ENCODE measurements around the gene SLC38A10. TPM values are rescaled to one million over a fixed set of nuclear protein-coding genes. Genes with fewer than 3 reads are reported as not detected.
"Not testable (repeated sequence)": the region's sequence is repeated elsewhere in the genome, so short reads cannot be mapped to it uniquely, and the experiment has no call there.

The SLC38A10 gene
- polyA plus RNA-seq, 12 donors = 32.7 to 57.4 (median 40.4) TPM; not detected in 1

DNA sequence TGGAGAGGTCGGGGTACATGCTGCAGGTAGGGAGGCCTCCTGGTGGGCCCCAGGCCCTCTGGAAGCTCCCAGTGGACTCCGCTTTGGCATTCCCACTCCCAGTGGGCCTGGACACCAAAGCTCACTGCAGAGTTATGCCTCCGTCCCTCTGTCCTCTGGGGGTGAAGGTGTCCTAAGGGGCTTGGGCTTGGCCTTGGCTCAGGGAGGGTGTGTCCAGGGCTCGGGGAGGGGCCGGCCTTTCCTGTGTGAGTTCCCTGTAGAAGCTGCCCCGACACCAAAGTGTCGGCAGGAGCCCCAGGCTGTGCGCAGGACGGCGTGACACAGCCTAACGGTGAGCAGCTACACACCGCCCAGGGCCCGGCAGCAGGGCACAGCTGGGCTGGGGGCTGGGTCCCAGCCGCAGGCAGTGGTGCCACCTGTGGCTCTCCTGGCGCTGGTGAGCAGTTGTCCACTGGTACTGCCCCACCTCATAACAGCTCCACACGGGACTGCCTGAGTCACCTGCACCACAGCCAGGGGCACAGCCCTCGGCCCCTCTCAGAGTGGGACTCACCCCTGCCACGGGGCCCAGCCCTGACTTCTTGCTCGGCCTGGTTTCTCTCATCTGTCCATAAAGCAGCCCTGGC is 62.4 kb downstream of the SLC38A10 start:
- no peak for DNase-seq

- DNase-seq = no peak
Observed at GRCh38 chr17:81231766-81232581, 63.1 kb downstream of the SLC38A10 start.

- DNase-seq = no peak
Observed at GRCh38 chr17:81231121-81231645, 63.9 kb downstream of the SLC38A10 start.

DNA sequence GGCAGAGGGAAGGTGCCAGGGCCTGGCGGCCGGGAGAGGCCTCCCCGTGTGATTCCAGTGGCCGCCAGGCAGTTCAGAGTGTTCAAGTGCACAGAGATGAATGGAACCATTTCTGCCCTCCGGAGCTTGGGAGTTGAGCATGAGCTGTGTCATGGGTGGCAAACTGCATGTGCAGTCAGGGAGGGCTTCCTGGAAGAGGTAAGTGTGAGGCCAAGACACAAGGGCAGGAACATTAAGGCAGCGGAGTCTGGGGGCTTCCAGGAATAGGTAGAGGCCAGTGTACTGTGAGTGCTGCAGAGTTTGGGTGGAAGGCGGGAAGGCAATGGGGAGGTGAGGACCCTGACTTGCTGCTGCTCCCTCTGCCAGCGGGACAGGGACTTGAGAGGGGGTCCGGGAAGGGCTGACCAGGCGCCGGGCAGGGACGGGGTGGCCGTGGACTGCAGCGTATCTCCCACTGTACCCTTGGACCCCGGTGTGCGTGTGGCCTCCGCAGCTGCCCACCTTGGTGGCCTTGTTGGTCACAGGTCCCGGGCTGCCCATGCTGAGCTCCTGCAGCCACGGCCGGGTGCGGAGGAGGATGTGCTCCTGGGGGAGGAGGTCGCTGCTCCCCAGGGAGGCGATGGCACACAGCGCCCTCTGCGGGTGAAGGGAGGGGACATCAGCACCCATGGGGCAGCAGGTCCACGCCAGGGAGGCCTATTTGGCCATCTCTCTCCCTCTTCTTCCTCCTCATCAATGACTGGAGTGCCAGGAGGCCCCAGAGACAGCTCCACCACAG is 64.9 kb downstream of the SLC38A10 start:
- no peak for DNase-seq

DNA sequence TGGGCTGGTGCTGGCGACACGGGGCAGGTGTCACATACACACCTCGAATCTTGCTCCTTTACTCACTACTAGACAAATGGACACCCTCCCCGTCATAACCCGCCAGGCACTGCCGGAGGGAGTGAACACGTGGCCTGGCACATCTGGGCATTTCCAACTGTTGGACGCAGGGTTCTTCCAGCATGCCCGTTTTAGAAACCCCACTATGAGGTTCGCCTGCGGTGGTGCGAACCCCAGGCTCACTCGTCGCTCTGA is 65.5 kb downstream of the SLC38A10 start:
- no peak for DNase-seq

- DNase-seq = no peak
Observed at GRCh38 chr17:81228834-81229665, 66.1 kb downstream of the SLC38A10 start.

DNA sequence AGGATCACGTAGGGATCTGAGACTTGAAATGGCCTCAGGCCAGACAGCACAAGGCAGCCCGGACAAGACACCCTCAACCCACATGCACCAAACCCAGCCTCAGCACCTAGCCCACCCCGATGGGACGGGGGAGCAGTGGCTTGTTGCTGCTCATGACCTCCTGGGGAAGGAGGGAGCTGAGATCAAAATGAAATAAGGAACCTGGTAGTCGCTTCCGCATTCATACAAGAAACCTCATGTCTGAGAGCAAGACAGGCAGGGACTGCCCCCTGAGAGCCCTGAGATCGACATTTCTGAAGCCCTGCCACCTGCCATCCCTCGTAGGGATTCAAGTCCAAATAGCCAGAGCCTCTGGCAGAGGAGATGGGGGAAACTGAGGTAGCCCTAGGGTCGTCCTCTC is 66.7 kb downstream of the SLC38A10 start:
- no peak for DNase-seq

DNA sequence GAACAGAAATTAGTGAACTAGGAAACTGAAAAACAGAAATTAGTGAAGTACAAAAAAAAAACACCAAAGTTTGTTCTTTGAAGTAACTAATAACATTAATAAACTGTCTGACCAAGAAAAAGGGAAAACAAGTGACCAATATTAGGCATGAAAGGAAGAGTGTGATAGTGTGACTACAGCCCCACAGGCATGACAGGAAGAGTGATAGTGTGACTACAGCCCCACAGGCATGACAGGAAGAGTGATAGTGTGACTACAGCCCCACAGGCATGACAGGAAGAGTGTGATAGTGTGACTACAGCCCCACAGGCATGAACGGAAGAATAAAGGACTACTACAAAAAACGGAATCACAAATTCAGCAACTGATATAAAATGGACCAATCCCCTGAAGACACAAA is 67.5 kb downstream of the SLC38A10 start:
- DNase-seq = not testable (repeated sequence)

GRCh38 chr17:81223762-81224130 is 71.4 kb downstream of the SLC38A10 start:
- DNase-seq = no peak

- peak; percentile 97 for DNase-seq
Observed at GRCh38 chr17:81222906-81223761, 72.0 kb downstream of the SLC38A10 start, which contains the start of gene CEP131. Gene CEP131 (minus strand): TSS chr17:81222965. CDS start chr17:81220056, 2,909 bp downstream.

GRCh38 chr17:81222620-81222905 is 72.5 kb downstream of the SLC38A10 start:
- no peak for DNase-seq

DNA sequence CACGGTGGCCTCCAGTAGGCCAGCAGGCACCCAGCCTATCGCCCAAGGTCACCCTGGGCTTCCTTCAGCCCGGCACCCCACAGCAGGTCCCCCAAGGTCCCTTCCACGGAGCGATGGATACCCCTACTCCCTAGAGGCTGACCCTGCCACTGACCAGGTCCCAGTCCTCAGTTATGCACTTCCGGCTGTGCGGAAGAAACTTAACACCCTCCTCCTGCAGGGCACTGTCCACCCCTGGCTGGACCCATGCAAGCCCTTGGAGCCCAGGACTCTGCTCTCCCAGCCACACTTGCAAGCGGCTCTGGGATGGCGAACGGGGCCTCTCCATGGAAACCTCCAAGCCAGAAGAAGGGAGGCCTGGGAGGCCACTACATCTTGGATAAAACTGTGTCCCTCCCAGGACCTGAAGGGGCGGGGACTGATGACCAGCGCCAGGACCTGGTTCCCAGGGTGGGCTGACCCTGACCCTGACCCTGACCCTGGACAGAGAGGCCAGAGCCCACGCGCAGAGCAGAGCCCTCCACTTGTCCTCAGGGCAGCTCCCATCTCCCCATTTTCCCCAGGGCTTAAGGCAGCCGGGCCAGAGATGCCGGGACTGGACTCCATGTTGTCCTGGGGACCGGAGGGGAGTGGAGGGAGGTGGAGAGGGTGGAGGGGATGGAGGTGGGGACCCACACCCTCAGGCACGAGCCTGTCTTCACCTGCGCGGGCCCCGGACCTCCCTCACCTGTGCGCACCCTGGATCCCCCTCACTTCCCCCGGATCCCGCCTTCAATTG is 73.1 kb downstream of the SLC38A10 start:
- no peak for DNase-seq

GRCh38 chr17:81221371-81221841 is 73.7 kb downstream of the SLC38A10 start:
- DNase-seq = no peak

GRCh38 chr17:81219476-81220180 is 75.5 kb downstream of the SLC38A10 start:
- DNase-seq = no peak

- DNase-seq = no peak
Observed at GRCh38 chr17:81218991-81219390, 76.1 kb downstream of the SLC38A10 start.

DNA sequence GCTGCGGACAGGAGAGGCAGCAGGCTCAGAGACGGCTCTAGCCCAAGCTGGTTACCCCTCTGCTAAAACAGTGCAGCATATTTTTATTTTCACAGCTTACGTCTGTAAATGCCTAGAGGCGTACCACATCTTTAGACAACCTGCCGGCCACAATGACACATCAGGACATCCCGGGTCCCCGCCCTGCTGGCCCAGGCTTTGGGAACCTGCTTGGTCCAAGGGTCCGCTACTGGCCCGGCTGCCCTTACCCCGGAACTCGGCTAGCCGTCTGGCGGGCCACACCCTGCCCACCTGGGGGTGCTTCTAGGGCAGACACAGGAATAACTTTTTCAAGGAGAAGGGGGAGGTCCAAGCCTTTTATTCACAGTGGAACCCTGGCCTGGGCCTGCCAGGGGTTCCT is 76.6 kb downstream of the SLC38A10 start:
- DNase-seq = no peak

DNA sequence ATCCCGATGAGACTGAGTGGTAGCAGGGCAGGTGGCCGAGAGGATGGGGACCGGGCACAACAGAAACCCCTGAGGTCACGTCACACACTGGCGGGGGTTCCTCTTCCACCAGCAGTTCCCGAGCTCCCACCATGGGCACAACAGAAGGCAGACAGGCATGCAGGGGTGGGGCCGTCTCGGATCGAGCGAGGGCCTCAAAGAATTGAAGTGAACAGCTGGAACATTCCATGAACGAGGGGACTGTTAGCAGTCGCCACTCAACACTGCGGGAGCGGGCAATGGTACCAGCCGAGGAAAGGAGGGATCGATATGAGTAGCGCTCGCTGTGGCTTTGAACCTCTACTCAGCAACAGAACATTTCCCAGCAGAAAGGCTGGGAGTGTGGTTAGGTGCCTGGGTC is 77.6 kb downstream of the SLC38A10 start:
- DNase-seq = no peak

DNA sequence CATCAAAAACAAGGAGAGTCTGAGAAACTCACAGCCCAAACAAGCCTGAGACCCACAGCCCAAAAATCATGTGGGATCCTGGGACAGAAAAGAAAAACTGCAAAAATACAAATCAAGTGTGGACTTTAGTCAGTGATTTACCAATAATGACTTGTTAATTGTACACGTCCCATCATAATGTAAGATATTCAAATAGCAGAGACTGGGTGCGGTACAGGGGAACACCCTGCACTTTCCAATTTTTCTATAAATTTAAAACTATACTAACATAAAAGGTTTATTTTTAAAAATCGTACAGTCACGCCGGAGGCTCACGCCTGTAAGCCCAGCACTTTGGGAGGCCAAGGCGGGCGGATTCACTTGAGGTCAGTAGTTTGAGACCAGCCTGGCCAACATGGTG is 81.1 kb downstream of the SLC38A10 start:
- DNase-seq = no peak

DNA sequence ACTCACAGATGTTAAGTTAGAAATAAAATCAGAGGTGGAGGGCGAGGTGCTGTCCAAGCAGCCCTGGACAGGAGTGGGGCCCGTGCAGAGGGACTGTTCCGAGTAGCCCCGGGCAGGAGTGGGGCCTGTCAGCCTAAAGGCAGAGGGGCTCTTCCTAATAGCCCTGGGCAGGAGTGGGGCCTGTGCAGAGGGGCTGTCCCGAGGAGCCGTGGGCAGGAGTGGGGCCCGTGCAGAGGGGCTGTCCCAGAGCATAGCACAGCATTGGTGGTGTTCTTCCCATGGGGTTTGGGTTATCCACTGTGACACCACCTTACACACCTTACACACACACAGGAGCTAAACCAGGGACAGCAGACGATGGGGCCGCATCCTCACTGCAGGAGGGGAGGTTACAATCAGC is 82.7 kb downstream of the SLC38A10 start:
- no peak for DNase-seq

Data from muscle of arm (tissue), 12 donors.